Measurements from ENCODE around the gene SEC23A. TPM values are rescaled to one million over a fixed set of nuclear protein-coding genes. Genes with fewer than 3 reads are reported as not detected.

SEC23A gene
- total RNA-seq, 2 experiments from 2014 or later: 68.4 to 82.1 TPM

GRCh38 chr14:38994731-38995130 is 108.3 kb downstream of the SEC23A start:
- Mint-ChIP-seq H3K27me3 (no peaks in the 10 kb centered on the region), H3K4me3 (no peak overlapping the region), H3K9me3 (no peaks in the 10 kb centered on the region), H3K4me1 (ENCODE audit: low read depth) (no peaks in the 10 kb centered on the region), H3K36me3 (ENCODE audit: low read depth) (no peaks in the 10 kb centered on the region), H3K27ac (no peak overlapping the region)
- Histone ChIP-seq H3K4me3 (ENCODE audit: low read length) (no peak overlapping the region), H3K27me3 (ENCODE audit: control insufficient read depth in 1 of 2, insufficient read depth in 2 of 2, low read length in 2 of 2) (peaks cover 0 to 3% of the 10 kb centered on the region in 2 experiments), H3K36me3 (ENCODE audit: insufficient read depth, low read length) (no peaks in the 10 kb centered on the region), H3K9me3 (ENCODE audit: control insufficient read depth in 1 of 2, insufficient read depth in 1 of 2, low read length in 2 of 2) (no peaks in the 10 kb centered on the region), H3K27ac (ENCODE audit: low read depth in 1 of 2, low read length in 2 of 2) (no peak overlapping the region), H3K4me1 (ENCODE audit: insufficient read depth, low read length) (no peaks in the 10 kb centered on the region)
- no peak for DNase-seq
- ATAC-seq (ENCODE audit: poor library complexity): no peak
- POLR2A ChIA-PET: no interaction called here
- TF ChIP-seq, protein P1, sequence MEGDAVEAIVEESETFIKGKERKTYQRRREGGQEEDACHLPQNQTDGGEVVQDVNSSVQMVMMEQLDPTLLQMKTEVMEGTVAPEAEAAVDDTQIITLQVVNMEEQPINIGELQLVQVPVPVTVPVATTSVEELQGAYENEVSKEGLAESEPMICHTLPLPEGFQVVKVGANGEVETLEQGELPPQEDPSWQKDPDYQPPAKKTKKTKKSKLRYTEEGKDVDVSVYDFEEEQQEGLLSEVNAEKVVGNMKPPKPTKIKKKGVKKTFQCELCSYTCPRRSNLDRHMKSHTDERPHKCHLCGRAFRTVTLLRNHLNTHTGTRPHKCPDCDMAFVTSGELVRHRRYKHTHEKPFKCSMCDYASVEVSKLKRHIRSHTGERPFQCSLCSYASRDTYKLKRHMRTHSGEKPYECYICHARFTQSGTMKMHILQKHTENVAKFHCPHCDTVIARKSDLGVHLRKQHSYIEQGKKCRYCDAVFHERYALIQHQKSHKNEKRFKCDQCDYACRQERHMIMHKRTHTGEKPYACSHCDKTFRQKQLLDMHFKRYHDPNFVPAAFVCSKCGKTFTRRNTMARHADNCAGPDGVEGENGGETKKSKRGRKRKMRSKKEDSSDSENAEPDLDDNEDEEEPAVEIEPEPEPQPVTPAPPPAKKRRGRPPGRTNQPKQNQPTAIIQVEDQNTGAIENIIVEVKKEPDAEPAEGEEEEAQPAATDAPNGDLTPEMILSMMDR (IDR thresholded peaks at IDR 0.05): no peak
- intact Hi-C loops (cut with DNase I, micrococcal nuclease): no loop called here
- CTCF ChIA-PET: no interaction called here

DNA sequence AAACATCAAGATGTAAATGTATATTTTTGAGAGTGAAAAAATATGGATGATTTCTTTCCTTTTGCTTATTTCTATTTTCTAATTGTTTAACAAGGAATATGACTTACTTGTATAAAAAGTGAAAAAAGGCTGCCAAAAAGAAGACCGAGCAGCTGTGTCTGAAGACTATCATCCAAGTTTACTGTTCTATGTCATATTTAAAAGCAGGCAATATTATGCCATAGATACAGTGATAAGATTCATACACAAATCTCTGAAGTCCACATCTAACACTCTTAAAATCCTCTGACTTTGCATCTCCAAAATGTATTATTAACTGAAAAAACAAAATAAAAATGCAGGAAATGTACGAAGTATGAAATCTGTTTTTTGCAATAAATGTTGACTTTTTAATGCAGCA is 109.1 kb downstream of the SEC23A start:
- TF ChIP-seq, protein P1 (IDR thresholded peaks at IDR 0.05): no peak
- no peak overlapping the region for H3K27ac ChIP-seq (ENCODE audit: low read depth in 1 of 2, low read length in 2 of 2)
- no peak overlapping the region for H3K4me3 ChIP-seq (ENCODE audit: low read length)
- ChIA-PET POLR2A (no interaction called here), CTCF (no interaction called here)
- H3K36me3 ChIP-seq (ENCODE audit: insufficient read depth, low read length): no peaks in the 10 kb centered on the region
- Mint-ChIP-seq H3K27me3 (no peaks in the 10 kb centered on the region), H3K36me3 (ENCODE audit: low read depth) (no peaks in the 10 kb centered on the region), H3K27ac (no peak overlapping the region), H3K4me1 (ENCODE audit: low read depth) (peaks cover 6% of the 10 kb centered on the region), H3K4me3 (no peak overlapping the region), H3K9me3 (no peaks in the 10 kb centered on the region)
- no peak for ATAC-seq (ENCODE audit: poor library complexity)
- H3K27me3 ChIP-seq (ENCODE audit: control insufficient read depth in 1 of 2, insufficient read depth in 2 of 2, low read length in 2 of 2): peaks cover 0 to 3% of the 10 kb centered on the region in 2 experiments
- H3K4me1 ChIP-seq (ENCODE audit: insufficient read depth, low read length): peaks cover 3% of the 10 kb centered on the region
- DNase-seq: no peak
- intact Hi-C loops (cut with DNase I, micrococcal nuclease): no loop called here
- H3K9me3 ChIP-seq (ENCODE audit: control insufficient read depth in 1 of 2, insufficient read depth in 1 of 2, low read length in 2 of 2): no peaks in the 10 kb centered on the region

- no peak overlapping the region for H3K4me3 ChIP-seq (ENCODE audit: low read length)
- H3K9me3 Mint-ChIP-seq: no peaks in the 10 kb centered on the region
- no peak overlapping the region for H3K27ac Mint-ChIP-seq
- peaks cover 6% of the 10 kb centered on the region for H3K4me1 Mint-ChIP-seq (ENCODE audit: low read depth)
- TF ChIP-seq, protein P1 (IDR thresholded peaks at IDR 0.05): no peak
- peaks cover 0 to 3% of the 10 kb centered on the region in 2 experiments for H3K27me3 ChIP-seq (ENCODE audit: control insufficient read depth in 1 of 2, insufficient read depth in 2 of 2, low read length in 2 of 2)
- H3K36me3 ChIP-seq (ENCODE audit: insufficient read depth, low read length): no peaks in the 10 kb centered on the region
- intact Hi-C loops (cut with DNase I, micrococcal nuclease): no loop called here
- no peaks in the 10 kb centered on the region for H3K27me3 Mint-ChIP-seq
- no peak overlapping the region for H3K27ac ChIP-seq (ENCODE audit: low read depth in 1 of 2, low read length in 2 of 2)
- ChIA-PET POLR2A (no interaction called here), CTCF (no interaction called here)
- ATAC-seq (ENCODE audit: poor library complexity) (no peak), DNase-seq (no peak)
- H3K36me3 Mint-ChIP-seq (ENCODE audit: low read depth): no peaks in the 10 kb centered on the region
- H3K4me3 Mint-ChIP-seq: no peak overlapping the region
- H3K4me1 ChIP-seq (ENCODE audit: insufficient read depth, low read length): peaks cover 3% of the 10 kb centered on the region
- H3K9me3 ChIP-seq (ENCODE audit: control insufficient read depth in 1 of 2, insufficient read depth in 1 of 2, low read length in 2 of 2): no peaks in the 10 kb centered on the region
Observed at GRCh38 chr14:38992067-38992844, 110.8 kb downstream of the SEC23A start.

Data from CD4-positive, alpha-beta T cell (primary cell).